ENCODE measurements around the gene NPIPA2.
"Not testable (repeated sequence)": the region's sequence is repeated elsewhere in the genome, so short reads cannot be mapped to it uniquely, and the experiment has no call there.

Gene NPIPA2

GRCh38 chr16:14742273-14743128, at the start of gene NPIPA2:
Gene NPIPA2 (plus strand): TSS chr16:14742533. CDS start chr16:14748066, 5,533 bp downstream.
- not testable (repeated sequence) for DNase-seq (ENCODE audit: low spot score)

DNA sequence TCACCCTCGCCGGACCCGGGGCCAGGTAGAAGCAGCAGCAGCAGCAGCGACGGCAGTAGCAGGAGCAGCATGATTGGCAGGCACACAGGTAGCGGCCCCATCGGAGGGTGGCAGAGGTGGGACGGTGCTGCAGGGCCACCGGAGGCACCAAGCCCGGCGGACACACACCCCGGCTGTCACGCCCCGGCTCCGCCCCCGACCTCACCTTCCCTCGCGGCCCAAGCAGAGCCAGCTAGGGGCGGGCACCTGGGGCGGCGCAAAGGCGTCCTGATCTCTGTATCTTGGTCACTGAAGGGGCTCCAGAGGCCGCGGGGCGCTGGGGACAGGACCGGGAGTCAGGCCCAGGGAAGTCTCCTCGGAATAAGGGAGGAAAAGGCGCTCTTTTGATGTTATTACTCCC, 48.2 kb upstream of the NPIPA2 start, which contains the start of gene PLA2G10:
PLA2G10 (minus strand) TSS at position 180 of the 400 bp plus-strand sequence; CDS start at position 101, 79 bp downstream.
- not testable (repeated sequence) for DNase-seq (ENCODE audit: low spot score)

DNA sequence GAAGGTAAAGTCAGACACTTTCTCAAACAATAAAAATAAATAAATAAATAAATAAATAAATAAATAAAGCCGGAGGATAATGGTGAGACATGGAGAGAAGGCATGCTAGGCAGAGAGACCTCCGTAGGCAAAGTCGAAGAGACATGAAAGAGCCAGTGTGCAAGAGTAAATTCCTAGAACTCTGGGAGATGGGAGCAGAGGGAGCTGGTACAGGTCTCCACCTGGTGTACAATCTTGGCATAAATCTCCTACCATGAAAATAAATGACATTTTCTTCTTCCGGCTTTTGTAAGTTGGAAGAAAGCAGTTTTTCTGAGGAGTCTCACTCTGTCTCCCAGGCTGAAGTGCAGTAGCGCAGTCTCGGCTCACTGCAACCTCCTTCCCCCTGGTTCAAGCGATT, 40.5 kb upstream of the NPIPA2 start:
- DNase-seq (ENCODE audit: low spot score), result not testable (repeated sequence)

DNA sequence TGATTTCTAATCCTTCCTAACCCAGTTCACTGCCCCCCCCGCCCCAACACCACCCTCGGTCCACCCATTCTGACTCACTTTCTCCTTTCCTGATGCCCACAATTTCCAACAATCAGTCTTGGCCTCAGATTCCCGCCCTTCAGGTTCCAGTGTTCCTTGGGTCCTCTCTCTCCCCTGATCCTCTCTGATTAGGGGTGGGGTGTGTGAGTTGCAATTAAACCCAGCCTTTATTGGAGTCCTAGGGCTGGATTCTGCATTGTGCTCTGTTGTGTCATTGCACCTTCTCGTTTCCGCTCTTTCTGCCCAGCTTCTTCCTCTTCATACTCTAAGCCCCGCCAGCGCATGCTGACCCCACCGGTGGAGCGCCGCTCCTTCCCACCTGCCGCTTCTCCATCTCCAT, 39.7 kb upstream of the NPIPA2 start:
- not testable (repeated sequence) for DNase-seq (ENCODE audit: low spot score)

- not testable (repeated sequence) for DNase-seq (ENCODE audit: low spot score)
Observed at GRCh38 chr16:14703156-14704011, 38.9 kb upstream of the NPIPA2 start, which contains the start of gene NPIPA3. Gene NPIPA3 (plus strand): TSS chr16:14703411. CDS start chr16:14708944, 5,533 bp downstream.

- DNase-seq (ENCODE audit: low spot score), result not testable (repeated sequence)
Observed at GRCh38 chr16:14733233-14733632, 9.1 kb upstream of the NPIPA2 start.

DNA sequence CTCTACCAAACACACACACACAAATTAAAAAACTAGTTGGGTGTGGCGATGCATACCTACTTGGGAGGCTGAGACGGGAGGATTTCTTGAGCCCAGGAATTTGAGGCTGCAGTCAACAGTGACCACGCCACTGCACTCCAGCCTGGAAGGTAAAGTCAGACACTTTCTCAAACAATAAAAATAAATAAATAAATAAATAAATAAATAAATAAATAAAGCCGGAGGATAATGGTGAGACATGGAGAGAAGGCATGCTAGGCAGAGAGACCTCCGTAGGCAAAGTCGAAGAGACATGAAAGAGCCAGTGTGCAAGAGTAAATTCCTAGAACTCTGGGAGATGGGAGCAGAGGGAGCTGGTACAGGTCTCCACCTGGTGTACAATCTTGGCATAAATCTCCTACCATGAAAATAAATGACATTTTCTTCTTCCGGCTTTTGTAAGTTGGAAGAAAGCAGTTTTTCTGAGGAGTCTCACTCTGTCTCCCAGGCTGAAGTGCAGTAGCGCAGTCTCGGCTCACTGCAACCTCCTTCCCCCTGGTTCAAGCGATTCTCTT, 1.4 kb upstream of the NPIPA2 start:
- not testable (repeated sequence) for DNase-seq (ENCODE audit: low spot score)

GRCh38 chr16:14741794-14742193, 539 bp upstream of the NPIPA2 start:
- not testable (repeated sequence) for DNase-seq (ENCODE audit: low spot score)

GRCh38 chr16:14773654-14774053, 31.3 kb downstream of the NPIPA2 start:
- DNase-seq (ENCODE audit: low spot score), result not testable (repeated sequence)

GRCh38 chr16:14775624-14776023, 33.3 kb downstream of the NPIPA2 start:
- not testable (repeated sequence) for DNase-seq (ENCODE audit: low spot score)

- DNase-seq (ENCODE audit: low spot score), result not testable (repeated sequence)
Observed at GRCh38 chr16:14776763-14777162, 34.4 kb downstream of the NPIPA2 start.

GRCh38 chr16:14779368-14779877, 37.1 kb downstream of the NPIPA2 start:
- not testable (repeated sequence) for DNase-seq (ENCODE audit: low spot score)

DNA sequence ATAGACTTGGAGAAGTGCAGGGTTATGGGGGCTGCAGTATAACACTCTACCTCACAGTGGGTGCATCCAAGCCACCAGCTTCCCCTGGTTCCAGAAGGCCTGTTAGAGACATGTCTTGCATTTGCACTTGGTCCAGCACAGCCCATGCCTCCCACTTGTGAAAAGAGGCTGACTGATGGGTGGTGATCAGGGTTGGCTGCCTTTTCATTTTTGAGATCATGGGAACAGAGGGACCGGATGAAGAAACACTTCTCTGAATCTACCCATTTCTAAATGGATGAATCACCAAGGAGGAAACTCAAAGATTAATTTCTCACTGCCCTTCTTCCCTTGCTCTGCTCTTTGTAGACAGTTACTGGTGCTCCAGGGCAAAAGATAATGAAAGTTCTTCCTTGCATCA, 43.8 kb downstream of the NPIPA2 start:
- not testable (repeated sequence) for DNase-seq (ENCODE audit: low spot score)

DNA sequence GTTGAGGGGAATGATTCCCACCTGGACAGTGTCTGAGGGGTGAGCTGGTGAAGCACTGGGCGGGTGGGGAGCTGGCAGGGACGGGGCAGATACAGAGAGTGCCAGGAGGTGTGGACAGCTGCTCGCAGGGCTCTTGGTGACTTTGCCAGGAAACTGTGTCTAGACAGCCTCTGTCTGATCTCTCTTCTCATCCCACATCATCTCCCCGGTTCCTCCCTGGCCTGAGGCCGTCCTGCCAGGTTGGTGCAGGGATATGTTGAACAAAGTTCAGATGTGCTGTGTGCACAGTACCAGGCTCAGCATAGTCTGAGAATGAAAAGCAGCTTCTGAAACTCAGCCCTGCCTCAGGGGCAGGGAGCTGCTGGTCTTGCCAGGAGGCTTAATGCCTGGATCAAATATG, 47.2 kb downstream of the NPIPA2 start:
- DNase-seq (ENCODE audit: low spot score), result not testable (repeated sequence)

GRCh38 chr16:14790320-14790956, 48.1 kb downstream of the NPIPA2 start:
- not testable (repeated sequence) for DNase-seq (ENCODE audit: low spot score)

DNA sequence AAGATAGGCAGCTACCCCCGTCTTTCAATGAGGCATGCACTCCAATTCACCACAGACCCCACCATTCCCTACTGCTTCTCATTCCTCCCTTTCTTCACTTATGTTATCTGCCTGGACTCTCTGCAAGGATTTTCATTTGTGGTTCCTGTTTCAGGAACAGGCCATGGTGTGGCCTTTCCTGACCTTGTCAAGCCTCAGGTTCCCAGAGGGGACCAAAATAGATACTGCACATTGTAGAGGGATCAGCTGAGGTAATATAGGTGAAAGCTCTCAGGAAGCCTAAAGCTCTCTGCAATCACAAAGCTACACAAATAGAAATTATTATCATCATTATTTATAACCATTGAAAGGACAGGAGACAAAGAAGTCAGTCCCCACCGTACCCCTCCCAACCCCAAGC, 50.6 kb downstream of the NPIPA2 start:
- DNase-seq (ENCODE audit: low spot score), result not testable (repeated sequence)

- DNase-seq (ENCODE audit: low spot score), result not testable (repeated sequence)
Observed at GRCh38 chr16:14797558-14797957, 55.2 kb downstream of the NPIPA2 start.

DNA sequence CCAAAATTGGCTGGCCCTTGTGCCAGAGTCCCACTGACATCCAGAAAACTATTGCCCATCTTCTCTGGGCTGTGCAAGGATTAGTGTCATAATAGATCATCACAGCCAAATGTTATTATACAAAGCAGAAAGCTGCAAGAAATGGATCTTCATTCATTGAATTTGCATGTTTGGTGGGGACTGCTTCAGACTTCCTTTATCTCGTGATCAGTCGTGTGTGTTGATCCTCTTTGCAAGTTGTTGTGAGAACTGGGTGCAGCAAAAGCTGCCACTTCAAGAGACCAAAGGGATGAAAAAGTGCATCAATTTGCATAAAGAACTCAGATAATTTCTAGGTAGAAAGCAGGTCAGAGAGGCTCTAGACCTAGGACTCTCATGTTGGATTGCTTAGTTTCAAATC, 61.2 kb downstream of the NPIPA2 start:
- DNase-seq (ENCODE audit: low spot score), result not testable (repeated sequence)

DNA sequence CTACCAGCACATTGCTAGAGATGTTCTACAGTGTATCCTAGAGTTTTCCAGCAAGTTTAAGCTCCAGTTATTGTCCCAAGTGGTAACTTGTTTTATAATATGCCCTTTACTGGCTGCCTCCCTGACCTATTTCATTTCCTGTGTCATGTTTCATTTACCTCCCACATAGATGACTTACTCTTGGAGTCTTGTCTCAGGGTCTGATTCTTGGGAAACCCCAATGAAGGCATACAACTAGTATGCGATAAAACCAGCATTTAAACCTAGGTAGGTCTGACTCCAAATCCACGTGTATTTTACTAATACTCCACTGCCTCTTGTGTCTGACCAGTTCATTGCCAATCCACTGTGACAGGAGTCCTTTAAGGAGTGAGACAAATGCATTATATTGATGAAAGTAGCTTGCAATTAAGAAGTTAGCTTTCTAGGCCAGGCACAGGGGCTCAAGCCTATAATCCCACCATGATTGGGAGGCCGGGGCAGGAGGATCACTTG, 64.9 kb downstream of the NPIPA2 start:
- DNase-seq (ENCODE audit: low spot score), result not testable (repeated sequence)

- not testable (repeated sequence) for DNase-seq (ENCODE audit: low spot score)
Observed at GRCh38 chr16:14813890-14814289, 71.6 kb downstream of the NPIPA2 start.

Data from HuH-7 (cell line).